HG03097 (cell line): ENCODE data around the gene GCSH.

Source experiments
- ATAC-seq: cut with Tn5 transposase; IDR thresholded peaks from one replicate; pipeline ENCODE4 v1.9.1; 2021; ENCODE audit not compliant: unreplicated experiment, low FRiP score

Gene GCSH

GRCh38 chr16:81061307-81061640 is 34.9 kb downstream of the GCSH start:
- ATAC-seq = no peak

GRCh38 chr16:81060576-81061306 is 35.5 kb downstream of the GCSH start:
- no peak for ATAC-seq

- ATAC-seq = no peak
These were observed 42.4 kb downstream of the GCSH start for GRCh38 chr16:81053761-81054160.

GRCh38 chr16:81042821-81043220 is 53.4 kb downstream of the GCSH start:
- no peak for ATAC-seq

- ATAC-seq = no peak
These were observed 54.5 kb downstream of the GCSH start for GRCh38 chr16:81041696-81042095.

GRCh38 chr16:81040842-81041241 is 55.4 kb downstream of the GCSH start:
- no peak for ATAC-seq

- ATAC-seq = no peak
These were observed 56.1 kb downstream of the GCSH start for GRCh38 chr16:81040131-81040530.

GRCh38 chr16:81036751-81037350 is 59.3 kb downstream of the GCSH start:
- no peak for ATAC-seq

- ATAC-seq = peak; percentile 48
These were observed 60.0 kb downstream of the GCSH start for GRCh38 chr16:81035975-81036750.

- peak; percentile 82 for ATAC-seq
These were observed 60.7 kb downstream of the GCSH start, which contains the start of gene ATMIN for GRCh38 chr16:81035398-81035974. TSS of gene ATMIN (plus strand) at chr16:81035842. CDS start at chr16:81035871, 29 bp downstream.
